HL-60 (cell line): ENCODE results near the gene DMBX1.

ENCODE experiments used
- GABPA ChIP-seq: IDR thresholded peaks from 2 replicates; pipeline ENCODE4 v1.6.1; 2012; ENCODE audit warnings: low read depth
- POLR2AphosphoS5 ChIP-seq: IDR thresholded peaks from 2 replicates; pipeline ENCODE4 v1.6.1; 2012; ENCODE audit warnings: low read depth
- REST ChIP-seq: IDR thresholded peaks from 2 replicates; pipeline ENCODE4 v1.6.1; 2012; ENCODE audit warnings: low read depth; ENCODE audit not compliant: insufficient replicate concordance
- SPI1 ChIP-seq: IDR thresholded peaks from 2 replicates; pipeline ENCODE4 v1.6.1; 2012; ENCODE audit warnings: low read depth, mild to moderate bottlenecking, borderline replicate concordance
- TF ChIP-seq, protein P1 (sequence below): IDR thresholded peaks from one replicate; pipeline ENCODE4 v1.5.1; 2011; ENCODE audit warnings: low read length, control low read depth, inconsistent platforms; ENCODE audit not compliant: insufficient read depth

GRCh38 chr1:46508757-46509156 lies 19.1 kb downstream of the DMBX1 start:
- TF ChIP-seq REST (no peak), POLR2AphosphoS5 (no peak), SPI1 (no peak), GABPA (no peak)
- TF ChIP-seq, protein P1, sequence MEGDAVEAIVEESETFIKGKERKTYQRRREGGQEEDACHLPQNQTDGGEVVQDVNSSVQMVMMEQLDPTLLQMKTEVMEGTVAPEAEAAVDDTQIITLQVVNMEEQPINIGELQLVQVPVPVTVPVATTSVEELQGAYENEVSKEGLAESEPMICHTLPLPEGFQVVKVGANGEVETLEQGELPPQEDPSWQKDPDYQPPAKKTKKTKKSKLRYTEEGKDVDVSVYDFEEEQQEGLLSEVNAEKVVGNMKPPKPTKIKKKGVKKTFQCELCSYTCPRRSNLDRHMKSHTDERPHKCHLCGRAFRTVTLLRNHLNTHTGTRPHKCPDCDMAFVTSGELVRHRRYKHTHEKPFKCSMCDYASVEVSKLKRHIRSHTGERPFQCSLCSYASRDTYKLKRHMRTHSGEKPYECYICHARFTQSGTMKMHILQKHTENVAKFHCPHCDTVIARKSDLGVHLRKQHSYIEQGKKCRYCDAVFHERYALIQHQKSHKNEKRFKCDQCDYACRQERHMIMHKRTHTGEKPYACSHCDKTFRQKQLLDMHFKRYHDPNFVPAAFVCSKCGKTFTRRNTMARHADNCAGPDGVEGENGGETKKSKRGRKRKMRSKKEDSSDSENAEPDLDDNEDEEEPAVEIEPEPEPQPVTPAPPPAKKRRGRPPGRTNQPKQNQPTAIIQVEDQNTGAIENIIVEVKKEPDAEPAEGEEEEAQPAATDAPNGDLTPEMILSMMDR, result no peak
